NCI-H526 treated with DMSO at 0.1 percent for 48 hours (cell line): ENCODE results near the gene REST.
"Not testable (repeated sequence)": the region's sequence is repeated elsewhere in the genome, so short reads cannot be mapped to it uniquely, and the experiment has no call there.

Experiments used
- DNase-seq: peaks from one replicate; lab custom pipeline; 2025; lab: John Stamatoyannopoulos, UW

REST gene

DNA sequence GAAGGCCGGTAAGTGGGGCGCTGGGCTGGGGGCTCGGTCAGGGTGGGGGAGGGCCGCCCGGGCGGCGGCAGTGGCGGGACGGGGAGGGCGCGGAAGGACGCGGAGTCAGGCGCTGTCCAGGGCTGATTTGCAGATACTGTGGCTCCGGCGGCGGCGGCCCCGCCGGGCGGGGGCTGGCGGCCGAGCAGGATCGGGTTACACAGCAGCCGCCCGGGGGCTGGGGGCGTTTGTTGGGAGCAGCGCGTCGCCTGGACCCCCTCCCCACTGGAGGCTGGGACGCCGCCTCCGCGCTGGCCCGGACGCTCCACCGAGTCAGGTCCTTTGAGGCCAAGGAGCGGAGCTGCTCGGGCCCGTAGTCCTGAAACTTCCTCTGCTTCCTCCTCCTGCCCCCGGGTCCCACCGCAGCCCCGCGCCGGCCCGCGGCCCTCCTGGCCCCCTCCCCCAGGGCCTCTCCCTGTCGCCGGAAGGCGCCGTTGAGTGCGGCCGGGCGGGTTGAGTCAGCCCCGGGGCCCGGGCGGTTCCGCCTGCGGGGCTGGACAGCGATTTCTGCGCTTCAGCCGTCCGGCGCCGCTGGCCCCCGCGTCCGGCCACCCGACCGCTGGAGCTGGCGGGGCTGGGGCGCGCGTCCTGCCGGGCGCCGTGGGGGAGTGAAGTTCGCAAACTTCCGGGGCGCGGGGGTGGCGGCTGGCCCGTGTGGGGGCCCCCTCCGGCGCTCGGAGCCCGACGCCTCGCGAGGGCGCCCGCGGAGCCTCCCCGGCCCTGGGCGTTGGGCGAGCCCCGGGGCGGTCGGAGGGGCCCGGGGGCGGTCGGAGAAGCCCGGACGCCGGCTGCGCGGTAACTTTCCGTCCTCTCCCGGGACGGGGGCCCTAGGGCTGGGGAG, 746 bp downstream of the REST start:
- DNase-seq, result peak; percentile 14

DNA sequence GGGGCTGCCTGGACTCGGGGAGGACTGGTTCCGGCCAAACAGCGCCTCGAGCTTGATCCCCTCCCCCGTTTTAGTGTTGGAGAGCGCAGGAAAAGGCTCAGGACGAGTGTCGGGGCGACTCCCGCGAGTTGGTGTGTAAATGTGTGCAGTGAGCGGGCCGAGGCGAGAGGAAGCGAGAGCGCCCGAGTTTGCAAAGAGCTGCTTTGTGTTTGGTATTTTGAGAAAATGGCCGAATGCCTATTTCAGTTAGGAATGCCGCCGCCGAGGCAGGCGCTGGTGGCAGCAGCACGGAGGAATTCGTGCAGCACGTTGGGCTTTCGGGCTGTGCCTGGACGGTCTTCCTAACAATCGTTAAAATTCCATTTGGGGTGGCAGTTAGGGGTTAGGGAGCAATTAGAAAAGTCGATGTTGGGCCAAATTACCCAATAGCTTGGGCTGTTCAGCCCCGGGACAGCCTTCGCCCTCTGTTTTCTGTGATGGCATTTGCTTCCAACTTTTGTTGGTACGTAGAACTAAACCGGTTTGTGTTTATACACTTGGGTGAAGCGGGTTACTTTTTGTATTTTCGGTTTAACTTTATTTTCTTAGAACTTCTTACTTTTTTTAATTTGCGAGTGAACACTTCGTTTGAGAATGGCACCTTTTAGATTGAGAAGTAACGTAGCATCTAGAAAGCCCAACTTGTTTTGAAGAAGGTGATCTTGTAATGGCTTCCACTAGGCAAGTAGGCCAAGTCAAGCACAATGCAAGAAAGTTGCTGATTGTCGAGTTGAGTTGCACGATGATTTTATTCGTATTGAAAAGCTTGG, 1.6 kb downstream of the REST start:
- peak; percentile 30 for DNase-seq

DNA sequence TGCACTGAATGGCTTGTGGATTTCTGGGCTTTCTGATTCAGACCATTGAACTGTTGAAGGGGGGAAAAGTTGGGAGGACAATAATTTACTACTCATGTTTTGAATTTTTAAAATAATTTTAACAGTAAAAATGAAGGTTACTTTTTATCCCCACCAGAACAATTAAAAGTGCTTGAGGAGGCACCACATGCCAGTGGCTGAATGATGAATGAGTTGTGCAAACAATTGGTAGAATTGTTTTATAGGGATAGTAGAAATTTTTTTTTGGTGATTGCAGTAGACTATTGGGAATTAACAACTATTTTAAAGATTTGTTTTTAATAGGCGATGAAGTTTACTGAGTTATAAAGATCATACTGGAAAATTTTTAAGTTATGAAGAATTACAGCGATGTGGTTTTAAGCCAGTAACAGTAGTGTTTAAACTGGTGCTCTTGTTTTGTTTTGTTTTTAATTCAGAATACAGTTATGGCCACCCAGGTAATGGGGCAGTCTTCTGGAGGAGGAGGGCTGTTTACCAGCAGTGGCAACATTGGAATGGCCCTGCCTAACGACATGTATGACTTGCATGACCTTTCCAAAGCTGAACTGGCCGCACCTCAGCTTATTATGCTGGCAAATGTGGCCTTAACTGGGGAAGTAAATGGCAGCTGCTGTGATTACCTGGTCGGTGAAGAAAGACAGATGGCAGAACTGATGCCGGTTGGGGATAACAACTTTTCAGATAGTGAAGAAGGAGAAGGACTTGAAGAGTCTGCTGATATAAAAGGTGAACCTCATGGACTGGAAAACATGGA, 2.7 kb downstream of the REST start:
- DNase-seq, result no peak

DNA sequence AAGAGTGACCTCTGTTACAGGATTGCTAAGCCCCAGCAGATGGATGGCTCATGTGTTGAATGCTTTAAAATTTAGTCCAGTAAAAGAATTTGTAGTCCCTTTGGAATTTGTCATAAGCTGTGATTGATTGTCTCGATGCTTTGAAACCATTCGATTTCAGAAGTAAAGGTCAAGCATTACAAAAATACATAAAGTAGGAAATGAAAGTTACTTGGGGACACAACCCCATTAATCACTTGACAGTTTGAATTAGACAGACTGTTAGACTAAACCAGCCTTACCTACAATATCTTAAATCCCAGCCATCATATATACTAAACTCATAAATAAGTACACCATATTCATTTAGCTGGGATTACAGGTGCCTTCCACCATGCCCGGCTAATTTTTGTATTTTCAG, 6.6 kb downstream of the REST start:
- no peak for DNase-seq

DNA sequence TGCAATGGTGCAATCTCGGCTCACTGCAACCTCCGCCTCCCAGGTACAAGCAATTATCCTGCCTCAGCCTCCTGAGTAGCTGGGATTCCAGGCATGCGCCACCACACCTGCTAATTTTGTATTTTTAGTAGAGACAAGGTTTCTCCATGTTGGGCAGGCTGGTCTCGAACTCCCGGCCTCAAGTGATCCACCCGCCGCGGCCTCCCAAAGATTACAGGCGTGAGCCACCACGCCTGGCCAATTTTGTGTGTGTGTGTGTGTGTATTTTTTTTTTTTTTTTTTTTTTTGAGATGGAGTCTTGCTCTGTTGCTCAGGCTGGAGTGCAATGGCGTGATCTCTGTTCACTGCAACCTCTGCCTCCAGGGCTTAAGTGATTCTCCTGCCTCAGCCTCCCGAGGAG, 7.3 kb downstream of the REST start:
- not testable (repeated sequence) for DNase-seq

DNA sequence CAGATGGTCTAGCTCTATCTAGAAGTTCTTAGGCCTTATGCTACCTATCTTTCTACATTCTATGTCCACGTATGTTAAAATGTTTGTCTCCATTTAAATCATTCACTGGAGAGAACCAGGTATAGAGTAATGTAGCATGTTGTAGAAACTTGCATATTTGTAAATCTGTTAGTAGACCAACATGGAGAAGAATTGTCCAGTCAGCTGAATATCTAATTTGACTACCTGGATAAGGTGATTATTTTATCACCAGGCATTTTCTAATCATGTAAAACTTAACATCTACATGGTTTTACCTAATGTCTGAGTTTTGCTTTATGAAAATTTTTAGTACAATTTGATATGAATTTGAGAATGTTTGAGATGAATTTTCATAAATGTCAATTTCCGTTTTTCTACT, 19.5 kb downstream of the REST start:
- no peak for DNase-seq

DNA sequence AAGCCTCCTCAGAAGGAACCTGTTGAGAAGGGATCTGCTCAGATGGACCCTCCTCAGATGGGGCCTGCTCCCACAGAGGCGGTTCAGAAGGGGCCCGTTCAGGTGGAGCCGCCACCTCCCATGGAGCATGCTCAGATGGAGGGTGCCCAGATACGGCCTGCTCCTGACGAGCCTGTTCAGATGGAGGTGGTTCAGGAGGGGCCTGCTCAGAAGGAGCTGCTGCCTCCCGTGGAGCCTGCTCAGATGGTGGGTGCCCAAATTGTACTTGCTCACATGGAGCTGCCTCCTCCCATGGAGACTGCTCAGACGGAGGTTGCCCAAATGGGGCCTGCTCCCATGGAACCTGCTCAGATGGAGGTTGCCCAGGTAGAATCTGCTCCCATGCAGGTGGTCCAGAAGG, 22.9 kb downstream of the REST start:
- DNase-seq, result no peak

DNA sequence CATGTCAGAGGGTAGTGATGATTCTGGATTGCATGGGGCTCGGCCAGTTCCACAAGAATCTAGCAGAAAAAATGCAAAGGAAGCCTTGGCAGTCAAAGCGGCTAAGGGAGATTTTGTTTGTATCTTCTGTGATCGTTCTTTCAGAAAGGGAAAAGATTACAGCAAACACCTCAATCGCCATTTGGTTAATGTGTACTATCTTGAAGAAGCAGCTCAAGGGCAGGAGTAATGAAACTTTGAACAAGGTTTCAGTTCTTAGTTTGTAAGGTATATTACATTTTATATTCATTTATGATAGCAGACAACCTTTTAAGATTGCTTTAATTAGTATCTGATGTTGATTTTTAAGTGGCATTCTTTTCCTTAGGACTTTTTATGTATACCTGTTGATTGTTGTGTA, 24.2 kb downstream of the REST start:
- no peak for DNase-seq

DNA sequence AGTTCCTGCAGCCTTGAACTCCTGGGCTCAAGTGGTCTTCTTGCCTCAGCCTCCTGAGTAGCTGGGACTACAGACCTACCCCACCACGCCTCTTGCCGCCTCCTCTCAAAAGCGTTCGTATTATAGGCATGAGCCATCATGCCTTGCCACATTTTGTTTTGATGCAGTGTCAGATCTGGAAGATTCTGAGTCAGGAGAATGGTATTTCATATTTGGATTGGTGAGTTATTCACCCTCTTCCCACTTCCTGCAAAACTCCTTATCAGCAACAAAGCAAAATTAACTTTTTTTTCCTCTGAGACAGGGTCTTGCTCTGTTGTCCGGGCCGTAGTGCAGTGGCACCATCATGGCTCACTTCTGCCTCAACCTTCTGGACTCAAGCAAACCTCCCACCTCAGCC, 29.6 kb downstream of the REST start:
- DNase-seq, result no peak

DNA sequence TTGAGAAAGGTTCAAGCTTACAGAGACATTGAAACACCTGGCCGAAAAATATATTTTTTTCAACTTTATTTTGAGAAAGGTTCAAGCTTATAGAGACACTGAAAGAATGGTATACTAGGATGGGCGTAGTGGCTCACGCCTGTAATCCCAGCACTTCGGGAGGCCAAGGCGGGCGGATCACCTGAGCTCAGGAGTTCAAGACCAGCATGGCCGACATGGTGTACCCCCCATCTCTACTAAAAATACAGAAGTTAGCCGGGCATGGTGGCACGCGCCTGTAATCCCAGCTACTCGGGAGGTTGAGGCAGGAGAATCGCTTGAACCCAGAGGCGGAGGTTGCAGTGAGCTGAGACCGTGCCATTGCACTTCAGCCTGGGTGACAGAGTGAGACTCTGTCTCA, 32.1 kb downstream of the REST start:
- DNase-seq, result not testable (repeated sequence)

DNA sequence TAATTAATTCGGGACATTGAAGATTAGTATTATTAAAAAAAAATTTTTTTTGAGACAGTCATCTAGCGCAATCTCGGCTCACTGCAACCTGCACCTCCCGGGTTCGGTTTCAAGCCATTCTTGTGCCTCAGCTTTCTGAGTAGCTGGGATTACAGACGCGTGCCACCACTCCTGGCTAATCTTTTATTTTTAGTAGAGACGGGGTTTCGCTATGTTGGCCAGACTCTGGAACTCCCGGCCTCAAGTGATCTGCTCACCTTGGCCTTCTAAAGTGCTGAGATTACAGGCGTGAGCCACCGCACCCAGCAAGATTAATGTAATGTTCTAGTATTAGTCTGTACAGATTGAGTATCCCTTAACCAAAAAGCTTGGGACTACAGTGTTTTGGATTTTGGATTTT, 32.7 kb downstream of the REST start:
- DNase-seq, result no peak

DNA sequence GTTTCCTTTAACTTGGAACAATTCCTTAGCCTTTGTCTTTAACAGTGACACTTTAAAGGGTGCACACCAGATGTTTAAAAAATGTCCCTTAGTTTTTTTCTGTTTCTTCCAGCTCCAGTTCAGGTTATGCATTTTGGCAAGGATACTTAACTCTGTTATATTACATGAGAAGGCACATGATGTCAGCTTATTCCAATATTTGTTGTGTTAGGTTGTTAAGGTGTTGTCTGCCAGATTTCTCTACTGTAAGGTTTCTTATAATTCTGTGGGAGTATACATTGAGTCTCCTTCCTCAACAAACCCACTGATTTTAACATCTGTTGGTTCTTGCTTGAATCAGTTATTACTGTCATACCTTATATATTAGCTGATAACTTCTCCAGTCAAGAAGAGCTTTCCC, 33.3 kb downstream of the REST start:
- no peak for DNase-seq

DNA sequence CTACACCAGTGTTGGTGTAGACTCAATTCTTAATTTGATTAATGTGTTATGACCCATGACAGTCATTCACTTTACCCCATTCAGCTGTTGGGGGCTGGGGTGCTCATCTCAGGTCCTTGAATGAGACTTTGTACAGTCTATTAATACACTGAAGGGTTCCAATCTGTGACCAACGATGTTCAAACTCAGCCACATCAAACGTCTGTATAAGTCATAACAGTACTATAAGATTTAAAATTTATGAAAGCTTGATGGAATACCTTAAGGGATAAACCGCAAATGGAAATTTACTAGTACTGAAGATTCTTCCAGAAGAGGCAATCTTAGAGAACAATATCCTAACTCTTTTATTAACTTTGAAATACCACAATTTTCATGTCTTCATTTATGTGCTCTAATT, 33.7 kb downstream of the REST start:
- no peak for DNase-seq

DNA sequence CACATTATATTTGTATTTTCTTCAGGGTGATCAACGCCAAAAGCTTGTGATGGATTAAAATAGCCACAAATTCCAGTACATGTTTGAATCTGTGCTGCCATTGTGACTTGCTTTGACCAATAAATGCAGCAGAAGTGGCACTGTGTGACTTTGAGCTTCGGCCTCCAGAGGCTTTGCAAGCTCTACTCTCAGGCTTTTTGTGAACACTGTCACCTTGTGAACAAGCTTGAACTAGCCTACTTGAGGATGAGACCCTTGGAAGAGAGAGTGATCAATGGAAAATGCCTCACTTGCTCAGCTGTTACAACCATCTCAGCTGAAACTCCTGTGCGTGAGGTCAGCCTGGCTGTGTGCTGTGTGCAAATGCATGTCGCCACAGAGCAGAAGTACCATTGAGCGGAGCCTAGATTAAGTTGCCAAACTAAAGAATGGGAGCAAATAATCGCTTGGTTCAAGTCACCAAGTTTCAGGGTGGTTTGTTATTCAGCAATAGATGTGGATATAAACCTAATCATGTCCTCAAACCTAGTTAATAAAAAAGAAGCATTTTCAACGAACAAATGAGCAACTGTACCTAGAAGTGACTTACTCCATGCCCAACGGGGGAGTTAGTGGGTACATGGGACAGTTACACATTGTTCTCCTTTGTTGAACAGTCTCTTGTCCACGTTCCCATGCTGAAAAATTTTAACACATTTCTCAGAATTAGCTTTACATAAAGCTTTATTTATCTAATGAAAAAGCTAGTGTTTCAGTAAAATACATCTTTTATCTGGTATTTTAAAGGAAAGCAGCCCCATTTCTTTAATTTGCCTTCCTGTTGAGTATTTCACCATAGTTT, 46.2 kb downstream of the REST start:
- DNase-seq, result no peak

DNA sequence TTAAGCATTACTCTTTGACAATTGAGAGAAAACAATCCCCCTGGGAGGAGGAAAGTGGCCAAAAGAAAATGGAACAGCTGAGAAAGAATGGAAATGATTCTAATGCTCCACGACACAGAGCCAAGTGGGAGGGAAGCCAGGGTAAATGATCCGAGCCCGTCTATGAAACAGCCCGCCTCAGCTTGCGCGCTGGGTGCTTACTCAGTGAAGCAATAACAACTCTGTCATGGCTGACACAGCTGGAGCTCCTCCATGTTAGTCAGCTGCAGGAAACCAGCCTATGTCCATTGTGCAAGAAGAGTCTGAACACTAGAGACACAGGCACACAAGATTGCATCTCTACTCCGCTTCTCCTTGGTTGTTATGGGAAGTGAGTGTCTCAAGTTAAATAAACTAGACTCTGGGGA, 50.4 kb downstream of the REST start:
- no peak for DNase-seq

DNA sequence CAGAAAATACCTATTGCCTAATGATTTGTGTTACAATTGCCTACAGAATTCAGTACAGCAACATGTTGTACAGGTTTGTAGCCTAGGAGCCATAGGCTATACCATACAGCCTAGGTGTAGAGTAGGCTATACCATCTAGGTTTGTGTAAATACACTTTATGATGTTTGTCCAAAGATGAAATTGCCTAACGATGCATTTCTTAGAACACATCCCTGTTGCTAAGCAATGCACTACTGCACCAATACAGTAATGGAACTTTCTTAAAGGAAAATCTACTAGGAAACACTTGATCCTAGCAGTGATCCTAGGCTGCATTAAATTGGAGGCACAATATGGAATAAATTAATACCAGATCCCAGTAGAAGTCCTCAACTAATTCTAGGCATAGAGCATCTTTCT, 51.4 kb downstream of the REST start:
- DNase-seq, result no peak

DNA sequence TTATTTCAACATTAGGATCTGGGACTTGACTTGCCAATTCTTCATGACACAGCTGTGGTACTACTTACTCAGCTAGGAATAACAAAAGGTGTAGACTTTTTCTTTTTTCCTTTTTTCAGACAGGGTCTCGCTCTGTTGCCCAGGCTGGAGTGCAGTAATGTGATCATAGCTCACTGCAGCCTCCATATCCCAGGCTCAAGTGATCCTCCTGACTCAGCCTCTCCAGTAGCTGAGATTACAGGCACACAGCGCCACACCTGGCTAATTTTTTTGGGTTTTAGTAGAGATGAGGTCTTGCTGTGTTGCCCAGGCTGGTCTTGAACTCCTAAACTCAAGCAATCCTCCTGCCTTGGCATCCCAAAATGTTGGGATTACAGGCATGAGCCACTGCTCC, 53.4 kb downstream of the REST start:
- no peak for DNase-seq

DNA sequence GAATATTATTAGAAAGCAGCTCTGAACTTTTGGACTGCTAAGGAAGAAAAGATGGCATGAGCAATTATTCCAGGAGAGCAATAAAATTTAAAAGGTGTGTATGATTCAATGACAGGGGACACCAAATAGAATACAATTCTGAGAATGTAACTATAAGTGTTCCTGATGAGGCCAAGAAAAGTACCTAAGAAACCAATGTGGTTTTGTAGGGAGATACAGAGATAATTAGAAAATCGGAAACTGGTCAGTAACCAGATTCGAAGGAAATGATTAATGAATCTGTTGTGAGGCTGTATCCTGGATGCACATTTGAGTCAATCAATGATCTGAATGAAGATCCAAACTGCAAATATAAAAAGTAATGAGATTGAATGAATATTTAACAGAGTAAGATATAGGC, 63.7 kb downstream of the REST start:
- no peak for DNase-seq

DNA sequence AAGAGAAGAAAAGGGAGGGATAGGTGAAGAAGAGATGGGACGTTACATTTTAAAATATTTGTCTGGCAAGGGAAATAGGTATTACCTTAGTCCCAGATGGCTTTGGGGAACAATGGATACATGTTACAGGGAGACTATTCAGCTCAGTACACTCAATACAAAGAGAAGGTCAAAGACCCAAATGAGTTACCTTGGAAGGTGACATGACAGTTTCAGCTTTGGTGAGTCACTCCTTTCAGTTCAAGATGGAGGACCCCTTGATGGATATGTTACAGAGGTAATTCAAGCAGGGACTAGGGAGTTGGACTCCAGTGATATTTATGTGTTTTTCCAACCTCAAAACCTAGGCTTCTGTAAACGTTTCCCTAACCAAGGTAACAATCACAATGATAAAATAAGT, 64.7 kb downstream of the REST start:
- DNase-seq, result no peak

DNA sequence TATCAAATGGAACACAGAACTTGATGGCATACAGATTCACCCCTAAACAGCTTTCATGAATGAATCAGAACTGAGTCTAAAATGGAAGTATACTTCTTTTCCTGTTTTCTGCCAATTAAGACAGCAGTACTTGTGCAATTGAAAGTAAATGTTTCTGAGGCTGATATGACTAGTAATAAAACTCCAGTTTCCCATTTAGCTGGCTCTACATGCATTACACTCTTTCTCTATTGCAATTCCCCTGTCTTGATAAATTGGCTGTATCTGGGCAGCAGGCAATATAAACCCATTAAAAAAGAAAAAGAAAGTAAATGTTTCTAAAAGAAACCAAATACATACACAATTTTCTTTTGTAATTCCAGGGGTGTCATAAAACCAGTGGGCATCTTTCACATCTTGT, 65.1 kb downstream of the REST start:
- DNase-seq, result no peak

DNA sequence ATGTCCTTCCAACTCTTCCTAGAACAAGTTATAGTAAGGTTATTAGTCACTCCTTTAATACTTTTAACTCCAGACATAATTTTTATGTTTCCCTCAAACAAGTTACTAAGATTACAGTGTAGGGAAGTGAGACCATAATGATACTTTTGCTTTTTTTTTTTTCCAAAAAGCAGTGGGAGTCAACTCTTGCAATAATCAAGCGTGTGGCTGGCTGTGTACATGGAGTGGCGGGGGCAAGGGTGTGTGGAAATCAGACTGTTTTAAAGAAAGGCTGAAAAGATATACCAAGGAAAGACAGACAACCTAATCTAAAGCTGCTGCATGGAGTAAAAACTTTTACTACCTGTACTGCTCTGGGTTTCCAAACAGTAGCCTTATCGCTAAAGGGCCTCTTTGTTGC, 65.6 kb downstream of the REST start:
- DNase-seq, result no peak
